Stimulated activated CD8-positive, alpha-beta memory T cell treated with anti-CD3 and anti-CD28 coated beads, Interleukin-7, amount 100 ng/mL, for 1 hour (primary cell): ENCODE data around the gene ANKMY2.
"Not testable (repeated sequence)": the region's sequence is repeated elsewhere in the genome, so short reads cannot be mapped to it uniquely, and the experiment has no call there.

Experiments
- DNase-seq, 2 donors: peaks; one replicate each; pipeline ENCODE4 v3.0.0-alpha.2; 2020; ENCODE audit warnings: low read depth in 2 of 2

ANKMY2 gene

DNA sequence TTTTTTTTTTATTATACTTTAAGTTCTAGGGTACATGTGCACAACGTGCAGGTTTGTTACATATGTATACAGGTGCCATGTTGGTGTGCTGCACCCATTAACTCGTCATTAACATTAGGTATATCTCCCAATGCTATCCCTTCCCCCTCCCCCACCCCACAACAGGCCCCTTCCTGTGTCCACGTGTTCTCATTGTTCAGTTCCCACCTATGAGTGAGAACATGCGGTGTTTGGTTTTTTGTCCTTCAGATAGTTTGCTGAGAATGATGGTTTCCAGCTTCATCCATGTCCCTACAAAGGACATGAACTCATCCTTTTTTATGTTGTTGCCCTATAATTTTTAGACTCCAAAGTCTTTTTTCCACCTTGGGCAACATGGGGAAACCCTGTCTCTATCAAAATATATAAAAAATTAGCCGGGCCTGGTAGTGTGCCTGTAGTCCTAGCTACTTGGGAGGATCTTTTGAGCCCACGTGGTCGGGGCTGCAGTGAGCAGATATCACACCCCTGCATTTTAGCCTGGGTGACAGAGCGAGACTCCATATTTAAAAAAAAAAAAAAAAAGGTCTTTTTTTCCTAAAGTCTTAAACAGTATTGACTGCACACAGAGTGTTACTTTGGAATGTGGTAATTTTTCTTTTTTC is 14.4 kb upstream of the ANKMY2 start:
- not testable (repeated sequence) for DNase-seq

DNA sequence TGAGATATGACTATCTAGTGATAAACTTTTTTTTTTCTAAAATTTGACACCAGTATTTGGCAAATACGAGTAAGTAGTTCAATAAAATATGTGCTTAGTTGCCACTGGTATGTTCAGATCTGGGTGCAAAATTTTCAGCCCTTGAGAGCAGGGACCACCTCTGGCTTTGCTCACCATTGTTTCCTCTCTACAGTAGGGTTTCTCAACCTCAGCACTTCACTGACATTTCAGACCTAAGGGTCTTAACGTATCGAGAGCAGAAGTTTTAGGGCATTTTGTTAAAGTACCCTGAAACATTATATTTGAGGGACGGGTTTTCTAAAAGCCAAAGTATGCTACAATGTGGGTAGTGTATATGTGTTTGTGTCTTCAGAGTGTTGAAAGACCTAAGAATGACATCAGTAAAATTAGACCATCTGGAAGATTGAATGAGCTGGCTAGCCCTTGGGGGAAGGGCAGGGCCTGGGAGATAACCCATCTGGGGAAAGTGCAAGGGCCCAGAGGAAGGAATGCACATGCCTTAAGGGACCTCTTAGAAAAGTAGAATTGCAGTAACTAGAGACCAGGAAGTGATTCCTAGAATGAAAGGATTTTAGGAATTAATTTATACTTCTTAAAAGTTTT is 12.2 kb upstream of the ANKMY2 start:
- DNase-seq, result no peak

DNA sequence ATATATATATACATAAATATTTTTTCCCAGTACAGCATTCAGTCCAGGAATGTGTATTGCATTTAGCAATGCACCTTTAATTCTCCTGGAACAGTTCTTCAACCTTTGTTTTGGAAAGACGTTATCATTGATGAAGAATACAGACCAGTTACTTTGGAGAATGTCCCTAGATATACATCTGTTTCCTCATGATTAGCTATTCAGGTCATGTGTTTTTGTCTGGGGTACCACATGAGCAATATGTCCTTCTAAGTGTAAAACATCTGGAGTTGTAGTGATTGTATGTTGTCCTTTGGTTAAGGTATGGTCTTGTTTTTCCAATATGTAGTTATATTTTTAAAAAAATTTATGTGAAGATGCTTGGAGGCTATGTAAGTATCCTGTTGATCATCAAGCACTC is 10.6 kb upstream of the ANKMY2 start:
- DNase-seq, result no peak

DNA sequence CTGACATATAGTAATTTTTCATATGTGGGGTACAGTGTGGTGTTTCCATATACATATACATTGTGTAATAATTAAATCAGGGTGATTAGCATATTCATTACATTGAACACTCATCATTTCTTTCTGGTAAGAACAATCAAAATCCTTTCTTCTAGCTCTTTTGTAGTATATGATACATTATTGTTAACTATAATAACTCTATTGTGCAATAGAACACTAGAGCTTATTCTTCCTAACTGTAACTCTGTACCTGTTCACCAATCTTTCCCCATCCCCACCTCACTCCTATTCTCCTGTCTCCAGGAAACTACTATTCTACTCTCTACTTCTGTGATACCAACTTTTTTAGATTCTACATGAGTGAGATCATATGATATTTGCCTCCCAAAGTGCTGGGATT is 9.8 kb upstream of the ANKMY2 start:
- no peak for DNase-seq

DNA sequence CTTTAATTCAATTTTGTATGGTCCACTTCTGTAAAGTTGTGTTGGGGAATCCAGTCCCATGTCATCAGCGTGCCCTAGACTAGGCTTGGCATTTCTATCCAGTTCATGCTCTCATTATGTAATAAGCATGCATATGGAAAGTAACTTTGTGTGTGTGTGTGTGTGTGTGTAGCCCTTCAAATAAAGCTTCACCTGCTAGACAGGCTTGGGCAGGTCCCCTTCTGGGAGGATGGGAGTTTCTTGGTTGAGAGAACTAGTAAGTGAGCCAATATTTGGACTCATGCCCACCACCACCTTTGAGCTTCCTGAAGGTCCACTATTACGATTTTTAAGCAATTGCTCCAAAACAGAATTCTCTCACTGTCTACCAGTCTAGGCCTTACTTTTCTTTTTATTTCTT is 7.3 kb upstream of the ANKMY2 start:
- DNase-seq, result no peak

DNA sequence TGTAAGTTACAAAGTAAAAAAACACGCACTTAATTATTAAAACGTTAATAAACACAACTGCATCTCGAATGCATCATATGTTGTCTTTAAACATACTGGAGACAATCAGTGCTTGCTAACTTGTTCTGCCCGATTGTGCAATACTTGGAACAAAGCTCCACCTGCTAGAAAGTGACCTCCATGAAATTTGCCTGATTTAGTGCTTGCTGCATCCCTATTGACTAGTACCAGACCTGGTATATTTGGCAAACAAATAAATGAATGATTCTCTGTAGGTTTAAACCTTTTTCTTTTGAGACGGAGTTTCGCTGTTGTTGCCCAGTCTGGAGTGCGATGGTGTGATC is 6.7 kb upstream of the ANKMY2 start:
- DNase-seq, result no peak

DNA sequence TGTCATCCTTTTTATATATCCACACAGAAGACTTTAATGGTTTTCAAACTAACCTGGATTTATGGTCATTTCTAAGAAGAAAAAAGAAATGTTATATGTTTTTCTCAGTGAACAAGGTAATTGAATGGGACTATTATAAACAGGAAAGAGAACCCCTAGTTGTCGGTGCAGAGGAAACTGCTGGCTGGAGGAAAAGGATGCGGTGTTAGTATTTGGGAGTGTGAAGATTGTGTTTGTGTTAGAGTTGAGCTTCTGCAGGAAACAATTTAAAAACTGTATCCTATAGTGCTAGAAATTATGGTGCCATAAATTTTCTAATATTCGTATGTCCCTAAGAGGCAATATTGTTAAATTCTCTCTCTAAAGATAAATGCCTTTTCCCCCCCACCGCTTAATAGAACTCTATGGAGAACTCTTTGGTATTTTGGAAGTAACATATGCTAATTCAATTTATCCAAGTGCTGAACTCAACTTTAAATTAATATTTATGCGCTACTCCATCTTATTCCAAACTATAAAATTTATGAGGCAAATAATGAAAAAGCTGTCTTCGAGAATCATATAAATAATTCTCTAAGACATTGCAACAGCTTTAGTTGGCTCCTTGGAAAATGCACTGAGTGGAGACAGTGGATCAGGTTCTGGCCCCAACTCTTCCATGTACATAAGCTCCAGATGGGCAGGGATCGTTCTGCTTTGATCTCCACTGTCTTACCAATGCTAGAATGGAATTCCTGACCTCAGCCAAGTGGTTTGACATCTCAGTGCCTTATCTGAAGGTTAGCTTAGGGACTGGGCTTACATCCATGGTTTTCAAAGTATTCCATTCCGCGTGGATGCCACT is 6.1 kb upstream of the ANKMY2 start:
- no peak for DNase-seq

DNA sequence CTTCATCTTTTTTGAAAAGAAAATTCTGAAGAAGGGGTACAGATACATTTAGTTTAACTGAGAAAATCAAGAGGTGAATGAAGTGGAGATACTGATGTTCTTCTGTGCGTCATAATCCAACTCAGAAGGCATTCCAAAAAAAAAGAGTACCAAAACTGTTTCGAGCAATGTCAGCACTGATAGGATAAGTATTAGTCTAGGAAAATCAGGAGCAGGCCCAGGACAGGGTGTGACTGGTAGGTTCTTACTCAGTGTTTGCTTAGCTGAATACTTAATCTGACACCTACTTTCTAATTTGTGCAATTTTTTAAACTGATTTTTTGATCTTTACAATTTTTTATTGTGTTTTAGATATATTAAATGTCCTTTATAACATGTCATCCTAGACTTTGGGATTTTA is 4.7 kb upstream of the ANKMY2 start:
- no peak for DNase-seq

DNA sequence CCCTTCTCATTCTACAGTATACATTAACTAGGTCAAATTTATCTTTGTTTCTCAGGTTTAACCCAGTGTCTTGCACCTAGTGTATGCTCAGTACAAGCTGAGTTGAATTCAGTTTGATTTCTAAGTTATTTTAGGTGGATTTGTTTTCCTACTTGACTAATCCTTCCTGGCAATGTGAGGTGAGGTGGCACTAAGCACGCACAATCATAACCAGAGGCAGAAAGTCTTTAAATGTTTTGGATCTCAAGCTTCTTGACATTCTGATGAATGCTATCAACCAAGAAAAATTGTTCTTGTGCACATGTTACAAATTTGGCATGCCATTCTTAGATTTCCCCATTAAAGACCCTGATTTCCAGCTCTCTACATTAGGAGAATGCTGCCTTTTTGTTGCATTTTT is 3.6 kb upstream of the ANKMY2 start:
- no peak for DNase-seq

DNA sequence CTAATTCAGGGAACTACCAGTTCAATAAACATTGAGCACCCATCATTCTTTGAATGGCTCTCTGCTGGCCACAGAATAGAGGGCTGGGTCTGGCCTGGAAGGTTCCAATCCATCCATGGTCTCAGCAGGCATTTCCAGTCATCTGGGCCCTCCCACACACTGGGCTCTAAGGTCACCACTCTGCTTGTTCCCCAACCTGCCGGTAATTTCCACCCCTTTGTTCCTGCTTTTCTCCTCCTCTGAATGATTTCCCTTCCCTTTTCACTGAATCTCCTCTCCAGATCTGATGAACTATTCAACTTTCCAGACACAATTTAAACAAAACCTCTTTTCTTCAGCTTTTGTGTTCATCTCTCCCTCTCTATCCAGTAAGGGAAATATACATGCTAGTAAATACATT is 3.0 kb upstream of the ANKMY2 start:
- no peak for DNase-seq

DNA sequence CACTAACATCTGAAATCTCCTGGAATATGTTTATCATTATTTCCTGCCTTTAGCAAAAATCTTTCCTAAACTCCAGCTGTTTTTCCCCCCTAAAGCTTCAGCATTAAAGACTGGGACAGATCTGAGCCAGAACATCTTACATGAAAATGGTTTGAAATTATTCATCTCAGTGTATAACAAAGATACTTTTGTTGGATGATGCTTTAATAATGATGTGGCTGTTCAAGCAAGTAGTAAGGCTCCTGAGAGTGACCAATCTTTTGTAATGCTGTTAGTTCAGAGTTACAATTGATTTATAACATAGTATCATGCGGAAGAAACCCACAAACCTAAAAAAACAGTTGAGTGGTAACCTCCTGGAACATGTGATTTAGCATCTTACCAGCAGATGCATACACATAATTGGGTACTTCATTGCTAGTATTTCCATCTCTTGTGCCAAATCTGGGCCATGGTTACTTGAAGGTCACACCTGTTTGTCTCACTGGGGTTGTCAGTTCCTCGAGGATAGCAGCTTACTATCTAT is 1.9 kb upstream of the ANKMY2 start:
- DNase-seq, result no peak

DNA sequence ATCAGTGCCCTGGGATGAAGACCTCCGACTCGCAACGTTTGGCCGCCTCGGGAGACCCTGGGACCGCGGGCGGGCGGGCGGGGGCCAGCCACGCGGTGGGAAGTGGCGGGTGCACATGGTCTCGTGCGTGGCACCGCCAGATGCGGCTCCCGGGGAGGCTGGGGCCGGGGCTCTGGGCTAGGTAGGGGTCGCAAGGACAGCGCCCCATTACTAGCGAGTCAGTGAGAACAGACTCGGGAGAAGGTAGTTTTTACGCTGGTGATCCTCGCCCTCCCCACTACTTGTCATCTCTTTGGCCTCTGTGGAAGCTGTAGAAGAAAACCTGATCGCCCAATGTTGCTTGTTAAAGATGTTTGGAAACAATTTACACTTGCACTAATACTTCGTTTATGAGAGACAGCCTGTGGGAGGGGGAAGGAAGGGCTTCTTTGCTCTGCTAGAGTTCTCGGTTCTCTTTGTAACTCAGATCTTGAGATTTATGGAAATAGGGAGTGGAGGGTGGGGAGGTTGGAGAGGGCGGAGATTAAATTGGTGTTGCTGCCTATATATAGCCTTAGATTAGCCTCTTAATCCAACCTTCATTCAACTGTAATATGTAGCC is 1.0 kb upstream of the ANKMY2 start:
- DNase-seq, result peak in 1 of 2 donors; percentile 0

DNA sequence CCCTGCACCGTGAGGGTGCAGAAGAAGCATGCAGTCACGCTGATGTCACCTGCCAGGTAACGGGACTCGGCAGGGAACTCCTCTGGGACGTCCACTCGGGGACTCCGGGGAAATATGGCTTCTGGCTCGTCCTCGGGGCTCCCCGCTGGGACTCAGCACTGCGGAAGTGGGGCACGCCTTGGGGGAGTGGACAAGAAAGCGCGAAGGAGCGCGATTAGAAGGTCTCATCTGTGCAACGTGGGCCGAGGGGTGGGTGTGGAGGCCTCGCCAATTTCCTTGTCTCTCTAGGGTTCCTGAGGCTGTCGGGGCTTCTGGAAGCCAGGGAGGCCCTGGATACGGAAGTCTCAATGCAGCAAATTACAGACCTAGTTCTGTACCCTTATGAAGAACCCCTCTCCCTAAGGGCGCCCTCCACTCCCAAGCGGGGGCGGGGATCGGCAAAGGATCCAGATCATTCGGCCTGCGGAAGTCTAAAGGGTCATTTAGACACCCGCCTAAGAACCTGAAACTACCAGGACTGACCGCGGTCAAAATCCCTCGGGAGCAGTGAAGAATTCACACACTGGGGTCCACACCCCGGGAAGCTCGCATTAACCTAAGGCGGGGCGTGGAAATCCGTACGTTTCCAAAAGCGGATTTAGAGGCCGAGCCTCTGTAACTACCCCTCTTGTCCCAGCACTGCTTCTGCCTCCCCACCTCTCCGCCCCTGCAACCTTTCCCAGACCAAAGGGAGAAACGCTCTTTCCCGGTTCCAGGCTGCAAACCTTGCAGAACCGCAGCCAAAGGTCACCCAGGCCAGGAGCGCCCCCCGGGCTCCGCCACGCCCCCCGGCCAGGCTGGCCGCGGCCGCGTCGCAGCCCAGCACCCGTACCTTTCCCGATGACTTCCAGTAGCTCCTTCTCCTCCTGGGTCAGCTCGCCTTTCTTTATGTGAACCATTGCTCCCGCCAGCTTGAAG is 640 bp downstream of the ANKMY2 start:
- peak in 1 of 2 donors; percentile 20 for DNase-seq

DNA sequence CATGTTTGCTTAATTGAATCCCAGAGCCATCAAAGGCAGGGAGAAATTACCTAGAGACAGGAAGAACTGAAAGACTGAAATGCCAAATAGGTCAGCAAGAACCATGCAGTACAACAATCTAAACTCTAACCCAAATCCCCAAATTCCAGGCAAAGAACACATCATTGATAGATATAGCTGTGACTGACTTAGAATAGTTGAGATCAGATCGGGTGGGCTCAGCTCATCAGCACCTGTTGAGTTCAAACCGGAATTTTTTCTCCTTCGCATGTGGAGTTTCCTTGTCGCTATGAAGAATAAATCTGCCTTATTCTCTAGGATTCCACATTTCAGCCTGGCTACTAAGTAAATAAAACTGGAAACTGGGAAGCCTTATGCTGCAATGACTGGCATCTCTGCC is 1.4 kb downstream of the ANKMY2 start:
- no peak for DNase-seq

DNA sequence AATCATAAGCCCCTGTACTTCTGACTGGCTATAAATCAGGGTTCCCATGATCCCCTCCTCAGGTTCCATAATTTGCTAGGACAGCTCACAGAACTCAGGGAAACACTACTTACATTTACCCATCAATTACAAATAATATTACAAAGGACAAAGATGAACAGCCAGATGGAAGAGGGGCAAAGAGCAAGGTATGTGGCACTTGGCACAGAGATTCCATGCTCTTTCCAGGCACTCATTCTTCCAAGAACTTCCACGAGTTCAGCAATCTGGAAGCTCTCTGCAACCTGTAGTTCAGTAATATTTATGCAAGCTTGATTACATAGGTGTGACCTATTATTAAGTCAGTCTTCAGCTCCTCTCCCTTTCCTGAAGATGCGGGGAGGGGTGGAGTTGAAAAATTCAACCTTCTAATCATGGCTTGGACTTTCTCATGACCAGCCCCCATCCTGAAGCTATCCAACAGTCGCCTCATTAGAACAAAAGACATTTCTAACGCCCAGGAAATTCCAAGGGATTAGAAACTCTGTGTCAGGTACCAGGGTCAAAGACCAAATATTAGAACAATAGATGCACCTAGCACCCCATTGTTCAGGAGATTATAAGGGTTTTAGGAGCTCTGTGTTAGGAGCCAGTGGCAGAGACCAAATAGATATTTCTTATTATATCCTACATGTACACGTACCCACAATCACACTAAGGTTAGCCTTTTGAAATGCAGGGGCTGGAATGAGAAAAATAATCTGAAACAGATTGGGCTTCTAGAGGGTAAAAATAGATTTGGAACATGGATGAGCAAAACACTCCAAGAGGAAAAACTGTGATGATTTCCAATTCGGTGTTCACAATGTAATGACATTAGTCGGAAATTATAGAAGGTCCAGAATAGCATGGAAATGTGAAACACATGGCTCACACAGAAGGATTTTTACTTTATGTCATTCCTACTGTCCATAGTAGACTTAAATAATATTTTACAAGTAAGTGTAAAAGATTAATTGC is 7.0 kb downstream of the ANKMY2 start:
- no peak for DNase-seq

DNA sequence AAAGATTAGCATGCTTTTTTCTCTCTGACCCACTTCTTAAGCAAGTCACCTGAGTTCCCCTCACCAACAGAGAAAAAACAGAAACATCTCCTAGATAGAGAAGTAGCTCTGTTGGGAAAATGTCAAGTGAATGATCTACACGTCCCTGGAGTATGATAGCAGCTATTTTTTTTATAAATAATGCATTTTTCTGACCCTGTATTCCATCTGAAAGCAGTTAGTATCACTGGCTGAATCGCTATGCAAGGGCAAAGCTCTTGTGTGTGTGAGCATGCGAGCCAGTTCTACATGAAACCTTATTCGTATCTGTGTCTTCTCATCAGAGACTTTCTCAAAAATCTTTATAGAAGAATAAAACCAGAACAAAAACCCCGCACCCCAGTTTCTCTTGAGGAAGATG is 8.2 kb downstream of the ANKMY2 start:
- DNase-seq, result no peak

DNA sequence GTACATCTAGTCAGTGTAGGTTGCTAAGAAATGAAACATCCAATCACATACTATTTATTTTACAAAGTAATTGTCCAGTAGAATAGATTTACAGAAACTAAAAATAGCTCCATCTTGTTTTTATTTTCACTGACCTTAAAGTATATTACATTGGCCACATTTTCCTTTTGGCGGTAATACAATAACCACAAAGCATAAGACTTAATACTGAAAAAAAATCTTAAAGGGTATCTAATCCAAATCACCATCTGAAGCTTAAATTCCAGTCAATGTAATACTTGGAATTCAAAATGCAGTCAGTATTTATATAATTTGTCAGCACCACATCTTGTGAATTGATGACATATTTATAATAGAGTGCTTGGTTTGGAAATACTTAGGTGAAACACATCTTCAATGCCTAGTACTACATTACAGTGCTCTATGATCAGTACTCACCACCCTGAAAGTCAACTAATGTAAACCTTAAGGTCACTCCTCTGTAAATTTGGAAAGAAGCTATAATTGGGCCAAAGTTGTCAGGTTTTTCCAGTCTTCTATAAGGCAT is 8.9 kb downstream of the ANKMY2 start:
- DNase-seq, result no peak

DNA sequence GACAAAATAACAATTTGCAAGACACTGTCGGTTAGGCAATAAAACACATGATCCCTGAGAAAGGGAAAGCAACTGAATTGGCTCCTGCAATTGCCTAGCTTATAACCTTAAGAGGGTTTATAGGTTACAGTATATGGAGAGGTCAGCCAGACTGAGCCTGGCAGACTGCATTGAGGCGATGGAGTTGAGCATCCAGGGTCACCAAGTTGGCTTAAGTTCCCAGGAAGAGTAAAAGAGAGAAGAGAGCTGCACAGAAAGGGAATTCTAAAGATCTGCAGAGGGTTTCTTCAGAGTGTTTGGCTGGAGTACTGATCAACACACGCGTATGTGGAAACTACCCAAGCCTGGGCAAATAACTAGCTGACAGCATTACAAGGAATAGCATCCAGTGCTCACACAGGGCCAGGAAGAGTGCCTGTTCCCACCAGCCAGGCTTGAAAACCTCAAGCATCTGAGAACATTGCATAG is 11.2 kb downstream of the ANKMY2 start:
- DNase-seq, result no peak

DNA sequence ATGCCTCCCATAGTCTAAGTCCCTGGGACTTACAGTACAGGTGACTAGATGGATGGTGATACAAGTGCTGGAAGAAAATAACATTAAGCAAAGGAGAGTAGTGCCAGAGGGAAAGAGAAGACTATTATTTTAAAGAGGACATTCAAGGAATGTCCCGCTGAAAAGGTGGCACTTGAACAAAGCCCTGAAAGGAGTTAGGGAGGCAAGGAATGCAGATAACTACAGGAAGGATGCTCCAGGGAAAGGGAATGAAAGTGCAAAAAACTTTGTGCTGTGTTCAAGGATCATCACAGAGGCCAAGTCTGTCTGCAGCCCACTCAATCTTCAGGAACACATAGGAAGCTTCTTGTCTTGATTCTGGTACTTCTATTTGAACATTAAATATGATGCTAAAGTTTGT is 14.9 kb downstream of the ANKMY2 start:
- no peak for DNase-seq

DNA sequence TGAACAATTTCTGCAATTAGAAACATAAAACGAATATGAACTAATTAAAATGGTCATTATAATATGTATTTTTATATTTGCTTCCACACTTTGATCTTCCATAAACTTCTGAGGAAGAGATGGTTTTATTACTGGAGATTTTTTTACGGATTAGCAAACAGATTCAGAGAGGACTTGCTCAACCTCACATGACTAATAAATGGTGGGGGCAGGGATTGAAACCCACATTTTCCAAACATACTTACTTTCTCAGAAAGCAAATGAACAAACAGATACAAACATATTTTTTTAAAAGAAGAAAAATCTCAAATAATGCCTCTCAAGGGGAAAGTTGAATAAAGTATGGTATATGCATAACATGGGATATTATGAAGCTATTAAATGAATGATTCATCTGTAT is 18.3 kb downstream of the ANKMY2 start:
- no peak for DNase-seq
